Measurements from ENCODE around the gene DUSP28. TPM values are rescaled to one million over a fixed set of nuclear protein-coding genes. Genes with fewer than 3 reads are reported as not detected.

The DUSP28 gene
- total RNA-seq, 1 experiment from 2014 or later, result 2.3 TPM

DNA sequence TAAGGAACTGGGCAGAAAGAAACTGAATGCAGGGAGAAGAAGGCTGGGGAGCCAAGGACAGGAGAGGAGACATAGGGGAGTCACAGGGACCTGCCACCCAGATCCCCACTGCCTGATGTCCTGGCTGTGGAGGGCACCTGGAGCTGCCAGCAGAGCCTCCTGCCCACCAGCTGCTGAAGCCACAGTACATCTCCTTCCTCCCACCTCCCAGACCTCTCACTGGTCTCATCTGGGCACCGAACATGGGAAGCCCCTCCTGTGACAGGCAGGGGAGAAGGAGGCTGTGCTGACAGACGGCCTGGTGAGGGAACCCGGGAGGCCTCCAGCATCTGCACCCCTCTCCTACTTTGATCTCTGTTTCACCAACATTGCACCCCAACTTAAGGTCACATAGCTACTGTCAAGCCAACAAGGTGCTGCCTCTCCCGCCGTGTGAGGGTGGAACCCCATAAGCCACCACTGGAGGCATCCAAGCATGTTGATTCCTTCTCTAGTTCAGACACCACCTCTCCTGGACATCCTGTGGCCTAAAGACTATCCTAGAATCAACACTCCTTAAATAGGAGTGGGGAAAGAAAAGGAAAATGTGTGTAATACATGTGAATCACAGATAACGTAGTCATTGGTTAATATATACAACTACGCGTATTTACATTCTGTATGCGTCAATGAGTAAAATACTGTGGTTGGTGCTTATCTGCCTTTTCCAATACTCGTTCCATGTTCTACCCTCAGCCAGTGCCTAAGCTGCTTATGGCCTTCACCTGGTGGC is 4.6 kb downstream of the DUSP28 start:
- DNase-seq (ENCODE audit: low spot score), result no peak
- Mint-ChIP-seq H3K36me3 (no peaks in the 10 kb centered on the region), H3K27me3 (ENCODE audit: low read depth) (peaks cover 27% of the 10 kb centered on the region), H3K4me1 (peaks cover 31% of the 10 kb centered on the region), H3K4me3 (no peak overlapping the region), H3K9me3 (no peaks in the 10 kb centered on the region), H3K27ac (no peak overlapping the region)
- CTCF ChIA-PET, result interaction anchor here (1.0 to 3.3 kb wide), 6 partner anchors 15 to 53 kb away, joined by 3 to 40 read pairs (median 5); partner anchors contain the start of gene CAPN10
- no peak for ATAC-seq
- TF ChIP-seq, protein P1, sequence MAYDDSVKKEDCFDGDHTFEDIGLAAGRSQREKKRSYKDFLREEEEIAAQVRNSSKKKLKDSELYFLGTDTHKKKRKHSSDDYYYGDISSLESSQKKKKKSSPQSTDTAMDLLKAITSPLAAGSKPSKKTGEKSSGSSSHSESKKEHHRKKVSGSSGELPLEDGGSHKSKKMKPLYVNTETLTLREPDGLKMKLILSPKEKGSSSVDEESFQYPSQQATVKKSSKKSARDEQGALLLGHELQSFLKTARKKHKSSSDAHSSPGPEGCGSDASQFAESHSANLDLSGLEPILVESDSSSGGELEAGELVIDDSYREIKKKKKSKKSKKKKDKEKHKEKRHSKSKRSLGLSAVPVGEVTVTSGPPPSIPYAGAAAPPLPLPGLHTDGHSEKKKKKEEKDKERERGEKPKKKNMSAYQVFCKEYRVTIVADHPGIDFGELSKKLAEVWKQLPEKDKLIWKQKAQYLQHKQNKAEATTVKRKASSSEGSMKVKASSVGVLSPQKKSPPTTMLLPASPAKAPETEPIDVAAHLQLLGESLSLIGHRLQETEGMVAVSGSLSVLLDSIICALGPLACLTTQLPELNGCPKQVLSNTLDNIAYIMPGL (CRISPR knock-in tag; IDR thresholded peaks at IDR 0.05), result no peak
- TF ChIP-seq ZNF263 (CRISPR knock-in tag; IDR thresholded peaks at IDR 0.05; ENCODE audit: low read depth) (no peak), SMAD3 (CRISPR knock-in tag; IDR thresholded peaks at IDR 0.05; ENCODE audit: borderline replicate concordance) (no peak), OVOL2 (CRISPR knock-in tag; IDR thresholded peaks at IDR 0.05; ENCODE audit: borderline replicate concordance) (no peak), CREM (CRISPR knock-in tag; IDR thresholded peaks at IDR 0.05) (no peak), ZNF396 (CRISPR knock-in tag; IDR thresholded peaks at IDR 0.05; ENCODE audit: borderline replicate concordance) (no peak), SMAD4 (CRISPR knock-in tag; IDR thresholded peaks at IDR 0.05) (no peak), ZNF219 (CRISPR knock-in tag; IDR thresholded peaks at IDR 0.05; ENCODE audit: borderline replicate concordance) (no peak), ZNF232 (CRISPR knock-in tag; IDR thresholded peaks at IDR 0.05) (no peak), MYBL2 (CRISPR knock-in tag; IDR thresholded peaks at IDR 0.05) (no peak), NR2C2 (CRISPR knock-in tag; IDR thresholded peaks at IDR 0.05) (no peak), JAZF1 (CRISPR knock-in tag; IDR thresholded peaks at IDR 0.05) (no peak), ATF1 (CRISPR knock-in tag; IDR thresholded peaks at IDR 0.05) (no peak)
- TF ChIP-seq, protein P2, sequence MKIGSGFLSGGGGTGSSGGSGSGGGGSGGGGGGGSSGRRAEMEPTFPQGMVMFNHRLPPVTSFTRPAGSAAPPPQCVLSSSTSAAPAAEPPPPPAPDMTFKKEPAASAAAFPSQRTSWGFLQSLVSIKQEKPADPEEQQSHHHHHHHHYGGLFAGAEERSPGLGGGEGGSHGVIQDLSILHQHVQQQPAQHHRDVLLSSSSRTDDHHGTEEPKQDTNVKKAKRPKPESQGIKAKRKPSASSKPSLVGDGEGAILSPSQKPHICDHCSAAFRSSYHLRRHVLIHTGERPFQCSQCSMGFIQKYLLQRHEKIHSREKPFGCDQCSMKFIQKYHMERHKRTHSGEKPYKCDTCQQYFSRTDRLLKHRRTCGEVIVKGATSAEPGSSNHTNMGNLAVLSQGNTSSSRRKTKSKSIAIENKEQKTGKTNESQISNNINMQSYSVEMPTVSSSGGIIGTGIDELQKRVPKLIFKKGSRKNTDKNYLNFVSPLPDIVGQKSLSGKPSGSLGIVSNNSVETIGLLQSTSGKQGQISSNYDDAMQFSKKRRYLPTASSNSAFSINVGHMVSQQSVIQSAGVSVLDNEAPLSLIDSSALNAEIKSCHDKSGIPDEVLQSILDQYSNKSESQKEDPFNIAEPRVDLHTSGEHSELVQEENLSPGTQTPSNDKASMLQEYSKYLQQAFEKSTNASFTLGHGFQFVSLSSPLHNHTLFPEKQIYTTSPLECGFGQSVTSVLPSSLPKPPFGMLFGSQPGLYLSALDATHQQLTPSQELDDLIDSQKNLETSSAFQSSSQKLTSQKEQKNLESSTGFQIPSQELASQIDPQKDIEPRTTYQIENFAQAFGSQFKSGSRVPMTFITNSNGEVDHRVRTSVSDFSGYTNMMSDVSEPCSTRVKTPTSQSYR (CRISPR knock-in tag; IDR thresholded peaks at IDR 0.05), result no peak
- TF ChIP-seq, protein P3, sequence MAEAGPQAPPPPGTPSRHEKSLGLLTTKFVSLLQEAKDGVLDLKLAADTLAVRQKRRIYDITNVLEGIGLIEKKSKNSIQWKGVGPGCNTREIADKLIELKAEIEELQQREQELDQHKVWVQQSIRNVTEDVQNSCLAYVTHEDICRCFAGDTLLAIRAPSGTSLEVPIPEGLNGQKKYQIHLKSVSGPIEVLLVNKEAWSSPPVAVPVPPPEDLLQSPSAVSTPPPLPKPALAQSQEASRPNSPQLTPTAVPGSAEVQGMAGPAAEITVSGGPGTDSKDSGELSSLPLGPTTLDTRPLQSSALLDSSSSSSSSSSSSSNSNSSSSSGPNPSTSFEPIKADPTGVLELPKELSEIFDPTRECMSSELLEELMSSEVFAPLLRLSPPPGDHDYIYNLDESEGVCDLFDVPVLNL (CRISPR knock-in tag; IDR thresholded peaks at IDR 0.05; ENCODE audit: borderline replicate concordance, low read depth), result no peak
- TF ChIP-seq, protein P4, sequence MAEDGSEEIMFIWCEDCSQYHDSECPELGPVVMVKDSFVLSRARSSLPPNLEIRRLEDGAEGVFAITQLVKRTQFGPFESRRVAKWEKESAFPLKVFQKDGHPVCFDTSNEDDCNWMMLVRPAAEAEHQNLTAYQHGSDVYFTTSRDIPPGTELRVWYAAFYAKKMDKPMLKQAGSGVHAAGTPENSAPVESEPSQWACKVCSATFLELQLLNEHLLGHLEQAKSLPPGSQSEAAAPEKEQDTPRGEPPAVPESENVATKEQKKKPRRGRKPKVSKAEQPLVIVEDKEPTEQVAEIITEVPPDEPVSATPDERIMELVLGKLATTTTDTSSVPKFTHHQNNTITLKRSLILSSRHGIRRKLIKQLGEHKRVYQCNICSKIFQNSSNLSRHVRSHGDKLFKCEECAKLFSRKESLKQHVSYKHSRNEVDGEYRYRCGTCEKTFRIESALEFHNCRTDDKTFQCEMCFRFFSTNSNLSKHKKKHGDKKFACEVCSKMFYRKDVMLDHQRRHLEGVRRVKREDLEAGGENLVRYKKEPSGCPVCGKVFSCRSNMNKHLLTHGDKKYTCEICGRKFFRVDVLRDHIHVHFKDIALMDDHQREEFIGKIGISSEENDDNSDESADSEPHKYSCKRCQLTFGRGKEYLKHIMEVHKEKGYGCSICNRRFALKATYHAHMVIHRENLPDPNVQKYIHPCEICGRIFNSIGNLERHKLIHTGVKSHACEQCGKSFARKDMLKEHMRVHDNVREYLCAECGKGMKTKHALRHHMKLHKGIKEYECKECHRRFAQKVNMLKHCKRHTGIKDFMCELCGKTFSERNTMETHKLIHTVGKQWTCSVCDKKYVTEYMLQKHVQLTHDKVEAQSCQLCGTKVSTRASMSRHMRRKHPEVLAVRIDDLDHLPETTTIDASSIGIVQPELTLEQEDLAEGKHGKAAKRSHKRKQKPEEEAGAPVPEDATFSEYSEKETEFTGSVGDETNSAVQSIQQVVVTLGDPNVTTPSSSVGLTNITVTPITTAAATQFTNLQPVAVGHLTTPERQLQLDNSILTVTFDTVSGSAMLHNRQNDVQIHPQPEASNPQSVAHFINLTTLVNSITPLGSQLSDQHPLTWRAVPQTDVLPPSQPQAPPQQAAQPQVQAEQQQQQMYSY (CRISPR knock-in tag; IDR thresholded peaks at IDR 0.05), result no peak
- POLR2A ChIA-PET, result interaction anchor here (0.6 kb wide), 1 partner anchor 261 kb away, joined by 6 read pairs; no protein-coding TSS in a partner anchor

All from WTC11 (cell line).